Thymus (tissue), 11 donors: Measurements from ENCODE around the gene ZBTB7C. TPM values are rescaled to one million over a fixed set of nuclear protein-coding genes. Genes with fewer than 3 reads are reported as not detected.

Source experiments
- DNase-seq, 9 donors: peaks; one replicate each; pipeline ENCODE4 v3.0.0-alpha.2; 2013; ENCODE audit warnings: low spot score in 9 of 9, low read depth in 6 of 9, missing footprints in 1 of 9
- H3K27ac ChIP-seq, 2 donors: one replicate each; pipeline ENCODE4 v1.5.1; 2013; ENCODE audit warnings: control low read depth in 1 of 2, low read depth in 1 of 2, low read length in 1 of 2, mild to moderate bottlenecking in 1 of 2, moderate library complexity in 1 of 2
- H3K27me3 ChIP-seq, 2 donors: one replicate each; pipeline ENCODE4 v1.5.1; 2013; ENCODE audit warnings: low read length in 1 of 2; ENCODE audit not compliant: control insufficient read depth in 2 of 2, insufficient read depth in 1 of 2
- H3K36me3 ChIP-seq, 2 donors: one replicate each; pipeline ENCODE4 v1.5.1; 2013; ENCODE audit warnings: low read length in 1 of 2, mild to moderate bottlenecking in 1 of 2, moderate library complexity in 1 of 2; ENCODE audit not compliant: control insufficient read depth in 2 of 2, insufficient read depth in 2 of 2
- H3K4me1 ChIP-seq, 2 donors: one replicate each; pipeline ENCODE4 v1.5.1; 2013; ENCODE audit warnings: low read length in 2 of 2; ENCODE audit not compliant: control insufficient read depth in 2 of 2, insufficient read depth in 2 of 2
- H3K4me3 ChIP-seq, 2 donors: one replicate each; pipeline ENCODE4 v1.5.1; 2013; ENCODE audit warnings: low read length in 2 of 2, control low read depth in 1 of 2, mild to moderate bottlenecking in 1 of 2
- H3K9me3 ChIP-seq, 2 donors: one replicate each; pipeline ENCODE4 v1.5.1; 2013; ENCODE audit warnings: low read length in 1 of 2, mild to moderate bottlenecking in 1 of 2; ENCODE audit not compliant: control insufficient read depth in 2 of 2, insufficient read depth in 1 of 2
- WGBS: extraction: QIAGEN DNeasy Blood & Tissue Kit; methylation state at CpG from one replicate; pipeline ENCODE4 v1.1.7; 2013; 5-methylcytosine and 5-hydroxymethylcytosine counted together
- polyA plus RNA-seq: library from polyadenylated mRNA; stranded (reverse); fragments of 200-250 nt; gene quantifications from one replicate; pipeline ENCODE4 v1.2.3, GENCODE V29; 2013
- total RNA-seq: library from RNA; stranded (reverse); fragments of 120-200 nt; gene quantifications from one replicate; pipeline ENCODE4 v1.2.4, GENCODE V29; 2013
- donor health status: healthy.

The ZBTB7C gene
- total and polyA plus RNA-seq, 2 donors: 0.14 to 0.73 TPM

DNA sequence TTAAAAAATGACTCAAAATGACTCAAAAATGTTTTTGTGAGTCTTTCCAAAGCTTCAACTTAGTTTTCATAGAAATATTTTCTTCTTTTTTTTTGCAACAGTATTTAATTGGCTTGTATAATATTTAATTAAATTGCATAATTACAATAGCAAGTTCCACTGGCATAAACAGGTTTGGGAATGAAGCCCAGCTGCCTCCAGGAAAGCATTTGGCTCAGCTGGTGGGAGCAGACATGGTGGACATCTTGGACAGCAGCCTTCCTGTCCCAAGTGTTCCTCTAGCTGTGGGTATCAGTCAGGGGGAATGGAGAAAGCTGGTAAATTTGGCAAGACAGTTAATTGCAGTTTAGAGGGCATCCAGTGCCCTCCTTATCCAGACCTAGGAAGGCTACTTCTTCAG is 213.4 kb downstream of the ZBTB7C start:
- Histone ChIP-seq H3K4me1 (no peaks in the 10 kb centered on the region), H3K27me3 (peaks cover 0 to 9% of the 10 kb centered on the region in 2 donors), H3K36me3 (no peaks in the 10 kb centered on the region), H3K9me3 (no peaks in the 10 kb centered on the region), H3K27ac (no peak overlapping the region), H3K4me3 (no peak overlapping the region)
- DNase-seq: no peak

DNA sequence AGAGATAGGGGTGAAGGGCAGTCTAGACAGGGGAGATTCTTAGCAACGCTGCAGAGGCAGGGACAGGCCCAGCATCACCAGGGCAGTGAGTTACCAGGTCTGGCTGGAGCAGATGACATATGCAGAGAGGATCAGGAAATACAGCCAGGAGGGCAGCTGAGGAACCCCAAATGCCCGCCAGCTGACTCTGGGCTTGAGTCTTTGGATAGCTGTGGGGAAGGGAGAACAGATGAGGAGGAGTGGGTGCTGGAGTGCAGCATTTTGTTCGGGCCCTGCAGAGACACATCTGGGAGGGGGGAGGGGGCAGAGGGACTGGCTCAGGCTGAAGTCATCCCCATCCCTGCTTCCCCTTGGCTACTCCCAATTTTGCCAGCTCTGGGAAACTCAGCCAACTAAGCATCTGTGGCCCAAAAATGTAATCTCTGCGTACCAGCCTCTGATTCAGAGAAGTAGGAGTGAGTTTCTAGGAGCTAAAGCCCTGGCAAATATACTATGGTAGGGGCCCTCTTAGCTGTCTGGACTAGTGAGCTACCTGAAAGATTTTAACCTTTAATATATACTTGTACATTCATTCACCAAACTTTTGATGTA is 214.5 kb downstream of the ZBTB7C start:
- 90% methylated on average over 4 of the region's 4 CpGs for WGBS
- no peaks in the 10 kb centered on the region for H3K36me3 ChIP-seq

DNA sequence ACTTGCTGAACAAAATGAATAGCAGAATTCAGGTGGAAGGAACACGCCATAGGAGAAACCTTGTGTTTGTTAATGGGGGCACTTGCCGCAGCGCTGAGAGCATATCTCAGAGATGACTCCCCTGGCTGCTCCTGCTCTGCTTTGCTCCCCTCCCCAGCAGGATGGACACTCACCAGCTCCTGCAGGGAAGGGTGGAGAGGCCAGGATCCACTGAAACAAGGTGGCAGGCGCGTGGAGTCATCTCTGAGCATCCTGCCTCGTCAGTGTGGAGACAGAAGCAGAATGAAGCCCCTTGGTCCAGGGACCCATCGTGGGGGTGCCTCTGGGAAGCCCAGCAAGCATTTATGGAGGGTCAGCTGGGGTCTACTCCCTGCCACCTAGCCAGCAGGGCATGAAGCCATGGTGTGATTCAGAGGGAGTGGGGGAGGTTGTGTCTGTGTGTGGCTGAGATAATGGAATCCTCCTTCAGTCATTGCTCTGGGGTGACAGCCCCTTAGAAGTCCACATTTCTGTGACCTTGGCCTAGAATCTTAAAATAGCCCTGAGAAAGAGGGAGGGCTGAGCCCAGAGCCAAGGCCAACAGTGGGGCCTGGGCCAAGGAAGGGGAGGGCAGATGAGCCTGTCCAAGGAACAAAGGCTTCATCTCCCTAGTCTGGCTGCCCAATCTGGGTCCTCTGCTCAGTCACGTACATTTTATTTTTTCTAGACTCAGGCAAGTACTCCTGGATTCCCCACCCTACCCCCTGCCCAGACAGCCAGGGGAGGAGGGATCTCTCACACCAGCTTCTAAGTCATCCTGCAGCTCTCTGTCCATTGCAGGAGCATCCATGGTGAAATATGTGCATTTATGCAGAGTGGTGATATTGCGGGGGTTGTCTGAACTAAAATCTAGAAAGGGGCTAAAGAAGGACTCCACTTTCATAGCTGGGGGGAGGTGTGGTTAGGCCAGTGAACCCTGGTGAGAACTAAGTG is 215.4 kb downstream of the ZBTB7C start:
- peaks cover 0 to 4% of the 10 kb centered on the region in 2 donors for H3K27me3 ChIP-seq
- no peak for DNase-seq
- no peaks in the 10 kb centered on the region for H3K36me3 ChIP-seq
- H3K4me1 ChIP-seq: no peaks in the 10 kb centered on the region
- no peak overlapping the region for H3K4me3 ChIP-seq
- H3K9me3 ChIP-seq: no peaks in the 10 kb centered on the region
- WGBS: 92% methylated on average over 9 of the region's 9 CpGs
- no peak overlapping the region for H3K27ac ChIP-seq

More for the DNA sequence above, 214.5 kb downstream of the ZBTB7C start:
- Histone ChIP-seq H3K4me1 (no peaks in the 10 kb centered on the region), H3K27me3 (peaks cover 0 to 5% of the 10 kb centered on the region in 2 donors), H3K4me3 (no peak overlapping the region), H3K27ac (no peak overlapping the region), H3K9me3 (no peaks in the 10 kb centered on the region)
- DNase-seq: no peak

DNA sequence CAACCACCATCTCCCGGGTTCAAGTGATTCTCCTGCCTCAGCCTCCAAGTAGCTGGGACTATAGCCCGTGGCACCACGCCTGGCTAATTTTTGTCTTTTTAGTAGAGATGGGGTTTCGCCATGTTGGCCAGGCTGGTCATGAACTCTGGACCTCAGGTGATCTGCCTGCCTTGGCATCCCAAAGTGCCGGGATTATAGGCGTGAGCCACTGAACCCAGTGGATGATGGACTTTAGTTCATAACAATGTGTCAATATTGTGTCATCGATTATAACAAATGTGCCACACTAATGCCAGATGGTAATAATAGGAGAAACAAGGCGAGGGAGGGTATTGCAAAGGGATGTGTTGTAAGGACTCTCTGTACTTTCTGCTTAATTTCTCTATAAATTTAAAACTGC is 216.6 kb downstream of the ZBTB7C start:
- no peak overlapping the region for H3K27ac ChIP-seq
- 98% methylated on average over 8 of the region's 8 CpGs for WGBS
- no peaks in the 10 kb centered on the region for H3K36me3 ChIP-seq
- H3K4me1 ChIP-seq: no peaks in the 10 kb centered on the region
- DNase-seq: no peak
- H3K4me3 ChIP-seq: no peak overlapping the region
- H3K27me3 ChIP-seq: no peaks in the 10 kb centered on the region
- no peaks in the 10 kb centered on the region for H3K9me3 ChIP-seq

DNA sequence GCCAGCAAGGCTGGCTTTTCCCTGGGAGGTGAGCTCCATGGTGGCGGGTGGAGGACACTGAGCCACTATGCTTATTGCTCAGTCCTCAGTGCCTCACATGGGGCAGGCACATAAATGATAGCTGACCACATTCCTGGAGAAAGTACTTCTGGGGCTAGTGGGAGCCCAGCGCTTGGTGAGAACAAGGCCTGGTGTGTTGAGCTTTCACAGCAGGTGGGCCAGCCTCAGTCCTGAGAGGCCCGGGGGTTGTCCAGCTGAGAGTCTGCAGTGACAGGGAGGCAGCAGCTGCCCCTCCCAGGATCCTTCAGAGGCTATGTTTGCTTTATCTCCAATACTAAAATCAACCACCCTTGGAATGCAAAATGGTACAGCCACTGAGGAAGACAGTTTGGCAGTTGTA is 217.7 kb downstream of the ZBTB7C start:
- H3K9me3 ChIP-seq: no peaks in the 10 kb centered on the region
- no peaks in the 10 kb centered on the region for H3K27me3 ChIP-seq
- H3K36me3 ChIP-seq: no peaks in the 10 kb centered on the region
- no peak overlapping the region for H3K27ac ChIP-seq
- WGBS: 76% methylated on average over 3 of the region's 3 CpGs
- no peak overlapping the region for H3K4me3 ChIP-seq
- no peak for DNase-seq
- H3K4me1 ChIP-seq: no peaks in the 10 kb centered on the region

DNA sequence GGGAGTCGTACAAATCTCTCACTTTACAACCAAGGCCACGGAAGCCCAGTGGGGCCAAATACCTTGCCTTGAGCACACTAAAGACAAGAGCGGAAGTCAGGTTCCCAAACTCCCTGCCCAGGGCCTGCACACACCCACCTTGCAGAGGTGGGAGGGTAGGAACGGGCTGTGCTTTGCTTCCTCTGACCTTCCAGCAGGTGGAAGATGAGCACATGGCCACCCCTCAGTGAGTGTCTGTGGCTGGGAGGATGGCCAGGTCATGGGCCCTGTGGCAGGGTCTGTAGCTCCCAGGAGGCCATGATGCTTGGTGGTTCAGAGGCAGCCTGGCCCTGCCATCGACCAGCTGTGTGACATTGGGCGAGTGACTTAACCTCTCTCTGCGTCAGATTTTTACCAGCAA is 218.2 kb downstream of the ZBTB7C start:
- peaks cover 0 to 2% of the 10 kb centered on the region in 2 donors for H3K27me3 ChIP-seq
- no peak overlapping the region for H3K27ac ChIP-seq
- H3K4me1 ChIP-seq: no peaks in the 10 kb centered on the region
- no peaks in the 10 kb centered on the region for H3K36me3 ChIP-seq
- WGBS: 88% methylated on average over 7 of the region's 7 CpGs
- no peak for DNase-seq
- no peaks in the 10 kb centered on the region for H3K9me3 ChIP-seq
- no peak overlapping the region for H3K4me3 ChIP-seq

DNA sequence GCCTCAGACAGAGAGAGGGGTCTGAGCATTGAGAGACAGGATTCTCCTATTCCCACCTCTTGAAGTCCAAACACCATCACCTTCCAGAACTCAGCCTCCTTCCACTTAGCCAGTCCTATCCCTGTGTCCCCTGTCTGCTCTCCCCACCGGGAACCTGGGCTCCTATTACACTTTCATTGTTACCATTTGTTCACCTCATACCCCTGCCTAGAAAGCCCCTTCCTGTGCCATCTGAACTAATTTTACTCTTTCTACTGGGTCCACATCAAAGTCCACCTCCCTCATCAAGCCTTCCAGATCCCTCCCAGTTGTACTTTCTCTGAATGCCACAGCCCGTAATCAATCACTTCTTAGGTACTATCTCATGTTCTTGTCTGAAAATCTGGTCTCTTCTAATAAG is 220.6 kb downstream of the ZBTB7C start:
- H3K4me1 ChIP-seq: no peaks in the 10 kb centered on the region
- WGBS: 88% methylated on average over 2 of the region's 2 CpGs
- no peak for DNase-seq
- no peak overlapping the region for H3K4me3 ChIP-seq
- peaks cover 0 to 3% of the 10 kb centered on the region in 2 donors for H3K27me3 ChIP-seq
- no peaks in the 10 kb centered on the region for H3K36me3 ChIP-seq
- no peak overlapping the region for H3K27ac ChIP-seq
- H3K9me3 ChIP-seq: no peaks in the 10 kb centered on the region

DNA sequence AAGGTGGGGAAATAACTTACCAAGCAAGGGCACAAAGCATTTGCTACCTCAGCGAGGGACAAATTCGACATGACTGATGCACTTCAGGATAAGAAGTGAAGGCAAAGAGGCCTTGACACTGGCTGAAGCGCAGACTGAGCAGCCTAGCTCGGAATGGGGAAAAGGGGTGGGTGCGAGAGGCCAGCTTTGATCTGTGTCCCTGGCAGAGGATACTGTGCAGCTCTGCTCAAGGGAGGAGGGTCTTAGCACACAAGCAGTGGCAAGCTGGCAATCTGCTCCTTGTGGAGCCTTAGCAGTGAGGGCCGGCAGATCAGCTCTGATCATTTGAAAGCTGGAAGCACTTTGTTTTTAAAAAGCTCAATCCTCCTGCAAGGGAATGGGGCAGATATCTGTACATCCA is 222.3 kb downstream of the ZBTB7C start:
- H3K27ac ChIP-seq: no peak overlapping the region
- DNase-seq: no peak
- no peaks in the 10 kb centered on the region for H3K9me3 ChIP-seq
- H3K27me3 ChIP-seq: peaks cover 0 to 3% of the 10 kb centered on the region in 2 donors
- no peaks in the 10 kb centered on the region for H3K36me3 ChIP-seq
- H3K4me1 ChIP-seq: no peaks in the 10 kb centered on the region
- WGBS: 95% methylated on average over 6 of the region's 6 CpGs
- no peak overlapping the region for H3K4me3 ChIP-seq

DNA sequence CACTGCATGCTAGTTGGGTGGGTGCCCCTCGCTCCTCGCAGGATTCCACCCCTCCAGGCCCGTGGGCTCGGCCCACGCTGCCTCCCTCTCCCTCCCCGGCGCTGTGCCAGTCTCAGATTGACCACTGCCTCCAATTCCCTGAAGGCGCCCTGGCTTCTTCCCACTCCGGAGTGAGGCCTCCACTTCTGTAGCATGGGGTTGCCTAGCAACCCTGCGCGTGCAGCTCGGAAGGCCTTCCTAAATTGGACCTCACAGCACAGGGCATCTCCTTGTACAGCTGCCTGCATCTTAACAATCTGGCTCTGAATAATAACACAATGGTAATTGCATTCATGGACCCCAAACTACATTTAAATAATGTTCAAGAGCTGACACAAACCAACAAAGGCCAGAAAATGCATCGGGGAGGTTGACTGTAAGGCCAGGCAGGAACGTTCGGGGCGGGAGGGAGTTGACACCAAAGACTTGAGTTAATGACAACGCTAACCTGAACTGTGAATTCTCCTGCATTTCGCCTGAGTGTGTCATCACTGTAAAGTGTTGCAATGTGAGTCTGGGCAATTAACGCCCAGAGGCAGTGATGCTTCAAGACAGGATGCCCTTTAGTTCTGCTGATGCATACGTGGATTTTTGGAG is 222.9 kb downstream of the ZBTB7C start:
- no peaks in the 10 kb centered on the region for H3K36me3 ChIP-seq
- no peak overlapping the region for H3K4me3 ChIP-seq
- H3K27ac ChIP-seq: no peak overlapping the region
- DNase-seq: no peak
- WGBS: 79% methylated on average over 20 of the region's 20 CpGs
- H3K27me3 ChIP-seq: peaks cover 0 to 3% of the 10 kb centered on the region in 2 donors
- no peaks in the 10 kb centered on the region for H3K9me3 ChIP-seq
- no peaks in the 10 kb centered on the region for H3K4me1 ChIP-seq
